Mammary epithelial cell (primary cell): ENCODE measurements around the gene SLC25A11.

ENCODE experiments used
- CTCF ChIP-seq, 2 donors: IDR thresholded peaks in 1 of 2; conservative IDR thresholded peaks in 1 of 2; 2 replicates each; pipeline ENCODE4 v1.5.1; 2011 to 2012; ENCODE audit warnings: inconsistent platforms in 2 of 2, low read length in 2 of 2, mild to moderate bottlenecking in 2 of 2, control low read depth in 1 of 2, low read depth in 1 of 2; ENCODE audit not compliant: insufficient read depth in 1 of 2; ENCODE audit errors: extremely low read depth in 1 of 2
- EZH2 ChIP-seq: IDR thresholded peaks from 2 replicates; pipeline ENCODE4 v1.6.1; 2012; ENCODE audit warnings: low read length, inconsistent platforms, borderline replicate concordance

- TF ChIP-seq CTCF (conservative IDR thresholded peaks at IDR 0.05 in 1 of 2, IDR thresholded peaks at IDR 0.05 in 1 of 2; ENCODE audit: extremely low read depth in 1 of 2, insufficient read depth in 1 of 2, low read depth in 1 of 2, low read length in 2 of 2) (no peak), EZH2 (no peak)
These were observed 31.5 kb downstream of the SLC25A11 start for GRCh38 chr17:4908301-4908700.
